Progenitor cell of endocrine pancreas (in vitro differentiated cells): ENCODE results near the gene EGLN3. TPM values are rescaled to one million over a fixed set of nuclear protein-coding genes. Genes with fewer than 3 reads are reported as not detected.
"Not testable (repeated sequence)": the region's sequence is repeated elsewhere in the genome, so short reads cannot be mapped to it uniquely, and the experiment has no call there.

Source experiments
- DNase-seq: peaks from one replicate; pipeline ENCODE4 v3.0.0; 2021; ENCODE audit warnings: low spot score; ENCODE audit not compliant: unreplicated experiment
- H3K27ac Mint-ChIP-seq: 2 replicates; pipeline ENCODE4 v1.8.0; 2021; ENCODE audit warnings: mild to moderate bottlenecking, moderate library complexity, mixed read lengths
- H3K27me3 Mint-ChIP-seq: 2 replicates; pipeline ENCODE4 v1.8.0; 2021; ENCODE audit warnings: mixed read lengths
- H3K36me3 Mint-ChIP-seq: 2 replicates; pipeline ENCODE4 v1.8.0; 2022; ENCODE audit warnings: mixed read lengths; ENCODE audit not compliant: insufficient read depth
- H3K4me1 Mint-ChIP-seq: 2 replicates; pipeline ENCODE4 v1.8.0; 2021; ENCODE audit warnings: low read depth, mixed read lengths
- H3K4me3 Mint-ChIP-seq: 2 replicates; pipeline ENCODE4 v1.8.0; 2021; ENCODE audit warnings: low read depth, mild to moderate bottlenecking, moderate library complexity, mixed read lengths
- H3K9me3 Mint-ChIP-seq: 2 replicates; pipeline ENCODE4 v1.8.0; 2021; ENCODE audit warnings: low read depth, mixed read lengths
- total RNA-seq: library from RNA; stranded (reverse); gene quantifications from 2 replicates; pipeline ENCODE4 v1.2.1, GENCODE V29; 2021
- TF ChIP-seq, protein P1 (sequence below): fragments of 200-600 bp; sonication (generic); IDR thresholded peaks from one replicate; pipeline ENCODE4 v1.5.0; 2021; ENCODE audit warnings: antibody characterized with exemption, mild to moderate bottlenecking; ENCODE audit not compliant: unreplicated experiment

The EGLN3 gene
- total RNA-seq, 1 donor from 2014 or later: 9.5 TPM

DNA sequence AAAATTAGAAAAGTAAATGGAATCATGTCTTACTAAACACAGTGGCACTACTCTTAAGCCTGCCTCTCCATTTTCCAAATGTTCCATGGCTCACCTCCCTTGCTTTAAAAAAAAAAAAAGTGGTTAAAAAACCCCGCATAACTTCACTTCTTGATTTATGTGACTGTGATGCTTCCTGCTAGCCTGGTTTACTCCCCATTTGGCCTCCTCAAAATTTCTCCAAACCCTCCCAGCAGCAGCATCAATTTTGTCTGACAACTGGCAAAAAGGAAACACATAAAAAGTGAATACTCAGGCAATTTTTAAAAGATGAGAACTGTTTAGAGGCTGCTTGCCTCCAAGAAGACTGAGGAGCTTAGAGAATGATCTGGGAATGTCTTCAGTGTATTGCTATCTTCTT lies 17.8 kb upstream of the EGLN3 start:
- peaks cover 10% of the 10 kb centered on the region for H3K9me3 Mint-ChIP-seq
- H3K27ac Mint-ChIP-seq: no peak overlapping the region
- H3K27me3 Mint-ChIP-seq: peaks cover 3% of the 10 kb centered on the region
- TF ChIP-seq, protein P1, sequence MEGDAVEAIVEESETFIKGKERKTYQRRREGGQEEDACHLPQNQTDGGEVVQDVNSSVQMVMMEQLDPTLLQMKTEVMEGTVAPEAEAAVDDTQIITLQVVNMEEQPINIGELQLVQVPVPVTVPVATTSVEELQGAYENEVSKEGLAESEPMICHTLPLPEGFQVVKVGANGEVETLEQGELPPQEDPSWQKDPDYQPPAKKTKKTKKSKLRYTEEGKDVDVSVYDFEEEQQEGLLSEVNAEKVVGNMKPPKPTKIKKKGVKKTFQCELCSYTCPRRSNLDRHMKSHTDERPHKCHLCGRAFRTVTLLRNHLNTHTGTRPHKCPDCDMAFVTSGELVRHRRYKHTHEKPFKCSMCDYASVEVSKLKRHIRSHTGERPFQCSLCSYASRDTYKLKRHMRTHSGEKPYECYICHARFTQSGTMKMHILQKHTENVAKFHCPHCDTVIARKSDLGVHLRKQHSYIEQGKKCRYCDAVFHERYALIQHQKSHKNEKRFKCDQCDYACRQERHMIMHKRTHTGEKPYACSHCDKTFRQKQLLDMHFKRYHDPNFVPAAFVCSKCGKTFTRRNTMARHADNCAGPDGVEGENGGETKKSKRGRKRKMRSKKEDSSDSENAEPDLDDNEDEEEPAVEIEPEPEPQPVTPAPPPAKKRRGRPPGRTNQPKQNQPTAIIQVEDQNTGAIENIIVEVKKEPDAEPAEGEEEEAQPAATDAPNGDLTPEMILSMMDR: no peak
- H3K4me1 Mint-ChIP-seq: peaks cover 8% of the 10 kb centered on the region
- peaks cover 2% of the 10 kb centered on the region for H3K36me3 Mint-ChIP-seq
- no peak for DNase-seq
- no peak overlapping the region for H3K4me3 Mint-ChIP-seq

DNA sequence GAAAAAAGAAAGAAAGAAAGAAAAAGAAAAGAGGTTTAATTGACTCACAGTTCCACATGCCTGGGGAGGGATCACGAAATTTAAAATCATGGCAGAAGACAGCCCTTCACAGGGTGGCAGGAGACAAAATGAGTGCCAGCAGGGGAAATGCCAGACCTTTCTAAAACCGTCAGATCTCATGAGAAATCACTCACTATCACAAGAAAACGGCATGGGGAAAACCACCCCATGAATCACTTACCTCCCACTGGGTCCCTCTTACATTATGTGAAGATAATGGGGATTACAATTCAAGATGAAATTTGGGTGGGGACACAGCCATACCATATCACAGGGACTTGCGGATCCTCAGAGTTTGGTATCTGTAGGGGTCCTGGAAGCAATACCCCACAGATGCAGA lies 16.3 kb upstream of the EGLN3 start:
- no peak for DNase-seq
- peaks cover 2% of the 10 kb centered on the region for H3K36me3 Mint-ChIP-seq
- H3K4me1 Mint-ChIP-seq: peaks cover 11% of the 10 kb centered on the region
- peaks cover 14% of the 10 kb centered on the region for H3K9me3 Mint-ChIP-seq
- TF ChIP-seq, protein P1: no peak
- H3K27ac Mint-ChIP-seq: no peak overlapping the region
- peaks cover 3% of the 10 kb centered on the region for H3K27me3 Mint-ChIP-seq
- no peak overlapping the region for H3K4me3 Mint-ChIP-seq

DNA sequence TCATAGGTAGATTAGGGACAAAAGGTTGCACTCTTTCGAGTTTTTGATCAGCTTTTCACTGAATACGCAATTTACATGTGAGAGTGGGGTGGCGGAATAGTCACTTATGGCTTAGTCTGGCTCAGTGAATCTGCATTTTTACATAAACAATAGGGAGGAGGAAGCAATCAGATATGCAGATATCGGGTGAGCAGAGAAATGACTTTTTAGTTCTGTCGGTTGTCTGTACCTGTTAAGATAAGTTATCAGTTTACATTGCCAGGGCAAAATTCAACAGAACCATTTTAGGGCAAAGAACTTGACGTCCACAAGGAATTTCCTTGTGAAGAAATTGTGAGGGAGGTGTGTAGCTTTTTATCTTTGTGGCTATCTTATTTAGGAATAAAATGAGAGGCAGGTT lies 15.4 kb upstream of the EGLN3 start:
- Mint-ChIP-seq H3K4me1 (peaks cover 11% of the 10 kb centered on the region), H3K27me3 (peaks cover 3% of the 10 kb centered on the region), H3K27ac (no peak overlapping the region), H3K36me3 (peaks cover 2% of the 10 kb centered on the region), H3K9me3 (peaks cover 16% of the 10 kb centered on the region), H3K4me3 (no peak overlapping the region)
- TF ChIP-seq, protein P1: no peak
- DNase-seq: no peak

DNA sequence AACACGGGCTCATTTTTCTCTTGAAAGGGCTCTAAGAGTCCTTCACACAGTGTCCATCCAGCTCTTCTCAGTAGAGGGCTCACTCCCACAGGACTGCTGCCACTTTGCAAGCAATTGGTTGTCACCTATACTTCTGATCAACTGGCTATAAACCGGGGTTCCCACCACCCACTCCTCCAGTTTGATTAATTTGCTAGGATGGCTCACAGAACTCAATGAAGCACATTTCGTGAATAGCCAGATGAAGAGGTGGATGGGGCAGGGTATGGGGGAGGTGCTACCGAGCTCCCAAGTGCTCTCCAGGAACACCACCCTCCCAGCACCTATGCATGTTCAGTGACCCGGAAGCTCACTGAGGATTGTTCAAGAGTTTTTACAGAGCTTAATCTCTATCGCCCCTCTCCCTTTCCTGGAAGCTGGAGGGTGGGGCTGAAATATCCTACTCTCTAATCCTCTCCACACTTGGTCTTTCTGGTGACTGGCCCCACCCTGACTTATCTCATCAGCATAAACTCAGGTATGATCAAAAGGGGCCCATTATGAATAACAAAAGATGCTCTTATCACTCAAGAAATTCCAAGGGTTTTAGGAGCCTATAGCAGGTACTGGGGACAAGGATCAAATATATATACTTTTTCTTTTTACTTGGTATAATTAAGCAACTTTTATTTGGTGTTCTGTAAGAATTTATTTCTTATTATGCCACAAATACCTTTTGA lies 13.9 kb upstream of the EGLN3 start:
- peaks cover 3% of the 10 kb centered on the region for H3K27me3 Mint-ChIP-seq
- H3K9me3 Mint-ChIP-seq: peaks cover 7% of the 10 kb centered on the region
- H3K4me3 Mint-ChIP-seq: no peak overlapping the region
- TF ChIP-seq, protein P1: no peak
- H3K4me1 Mint-ChIP-seq: peaks cover 11% of the 10 kb centered on the region
- H3K36me3 Mint-ChIP-seq: no peaks in the 10 kb centered on the region
- no peak overlapping the region for H3K27ac Mint-ChIP-seq
- DNase-seq: no peak

DNA sequence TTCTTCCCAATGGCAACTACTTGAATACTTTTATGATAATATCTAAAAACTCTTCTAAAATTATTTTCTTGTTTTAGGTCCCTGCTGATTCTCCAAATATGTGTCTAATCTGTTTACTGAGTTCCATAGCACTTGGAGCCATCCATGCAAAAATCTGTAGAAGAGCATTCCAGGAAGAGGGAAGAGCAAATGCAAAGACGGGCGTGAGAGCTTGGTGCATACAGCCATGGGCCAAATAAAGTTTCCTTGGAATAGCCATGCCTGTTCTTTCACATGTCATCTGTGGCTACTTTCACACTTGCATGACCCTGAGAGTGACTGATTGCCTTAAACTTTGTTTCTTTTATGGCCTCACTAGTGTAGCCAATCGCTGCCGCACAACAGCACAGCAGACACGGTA lies 13.0 kb upstream of the EGLN3 start:
- TF ChIP-seq, protein P1: no peak
- Mint-ChIP-seq H3K4me3 (no peak overlapping the region), H3K4me1 (peaks cover 11% of the 10 kb centered on the region), H3K36me3 (no peaks in the 10 kb centered on the region), H3K27ac (no peak overlapping the region), H3K9me3 (peaks cover 5% of the 10 kb centered on the region), H3K27me3 (peaks cover 2% of the 10 kb centered on the region)
- no peak for DNase-seq

DNA sequence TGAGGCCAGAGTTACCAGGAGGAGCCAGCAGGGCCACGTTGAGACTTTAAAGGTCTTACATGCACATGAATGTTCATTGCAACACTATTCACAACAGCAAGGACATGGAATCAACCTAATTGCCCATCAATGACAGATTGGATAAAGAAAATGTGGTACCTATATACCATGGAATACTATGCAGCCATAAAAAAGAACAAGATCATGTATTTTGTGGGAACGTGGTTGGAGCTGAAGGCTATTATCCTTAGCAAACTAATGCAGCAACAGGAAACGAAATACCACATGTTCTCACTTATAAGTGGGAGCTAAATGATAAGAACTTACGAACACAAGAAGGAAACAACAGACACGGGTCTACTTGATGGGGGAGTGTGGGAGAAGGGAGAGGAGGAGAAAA lies 11.6 kb upstream of the EGLN3 start:
- not testable (repeated sequence) for DNase-seq, H3K36me3 Mint-ChIP-seq, H3K27ac Mint-ChIP-seq, H3K9me3 Mint-ChIP-seq, H3K27me3 Mint-ChIP-seq, H3K4me3 Mint-ChIP-seq
- peaks cover 11% of the 10 kb centered on the region for H3K4me1 Mint-ChIP-seq
